Upper lobe of right lung (tissue), 1 donor: ENCODE data around the gene C1orf74. TPM values are rescaled to one million over a fixed set of nuclear protein-coding genes. Genes with fewer than 3 reads are reported as not detected.

Experiments
- ATAC-seq: fragments of 200-7000 bp; cut with Tn5 transposase; one replicate; pipeline ENCODE4 v1.9.1; 2020; ENCODE audit warnings: mild to moderate bottlenecking, moderate library complexity
- DNase-seq: peaks from one replicate; pipeline ENCODE4 v3.0.0-alpha.2; 2020
- H3K27ac ChIP-seq: fragments of 200-600 bp; one replicate; pipeline ENCODE4 v1.8.0; 2022
- H3K27me3 ChIP-seq: fragments of 200-600 bp; one replicate; pipeline ENCODE4 v1.8.0; 2022; ENCODE audit warnings: mild to moderate bottlenecking
- H3K36me3 ChIP-seq: fragments of 200-600 bp; one replicate; pipeline ENCODE4 v1.8.0; 2022
- H3K4me1 ChIP-seq: fragments of 200-600 bp; one replicate; pipeline ENCODE4 v1.8.0; 2022
- H3K4me3 ChIP-seq: fragments of 200-600 bp; one replicate; pipeline ENCODE4 v1.8.0; 2022; ENCODE audit warnings: mild to moderate bottlenecking
- H3K9me3 ChIP-seq: fragments of 200-600 bp; one replicate; pipeline ENCODE4 v1.8.0; 2022
- intact Hi-C: fragments of 100-400 bp; cut with DNase I; formaldehyde crosslinking; loops from one replicate; pipeline ENCODE4 v1.11.0; 2022
- total RNA-seq: library from RNA; stranded (reverse); fragmentation: NEBNext Ultra II Directional; extraction: Animal tissue kit (Norgen Biotek cat#: 25700); gene quantifications from one replicate; pipeline ENCODE4 v1.2.1, GENCODE V29; 2021
- TF ChIP-seq, protein P1 (sequence below): fragments of 200-600 bp; IDR thresholded peaks from one replicate; pipeline ENCODE4 v1.8.0; 2022; ENCODE audit warnings: antibody characterized with exemption
- donor health status: DM: no; HTN: yes; CAD: no; lungs with severe emphysema.

The C1orf74 gene
- total RNA-seq, 1 donor from 2014 or later = 0.96 TPM

GRCh38 chr1:209759829-209760359, 24.5 kb downstream of the C1orf74 start:
- no peak for ATAC-seq
- no peaks in the 10 kb centered on the region for H3K9me3 ChIP-seq
- H3K27me3 ChIP-seq = no peaks in the 10 kb centered on the region
- H3K4me1 ChIP-seq = peaks cover 7% of the 10 kb centered on the region
- H3K27ac ChIP-seq = no peak overlapping the region
- intact Hi-C loops = no loop called here
- no peak overlapping the region for H3K4me3 ChIP-seq
- TF ChIP-seq, protein P1, sequence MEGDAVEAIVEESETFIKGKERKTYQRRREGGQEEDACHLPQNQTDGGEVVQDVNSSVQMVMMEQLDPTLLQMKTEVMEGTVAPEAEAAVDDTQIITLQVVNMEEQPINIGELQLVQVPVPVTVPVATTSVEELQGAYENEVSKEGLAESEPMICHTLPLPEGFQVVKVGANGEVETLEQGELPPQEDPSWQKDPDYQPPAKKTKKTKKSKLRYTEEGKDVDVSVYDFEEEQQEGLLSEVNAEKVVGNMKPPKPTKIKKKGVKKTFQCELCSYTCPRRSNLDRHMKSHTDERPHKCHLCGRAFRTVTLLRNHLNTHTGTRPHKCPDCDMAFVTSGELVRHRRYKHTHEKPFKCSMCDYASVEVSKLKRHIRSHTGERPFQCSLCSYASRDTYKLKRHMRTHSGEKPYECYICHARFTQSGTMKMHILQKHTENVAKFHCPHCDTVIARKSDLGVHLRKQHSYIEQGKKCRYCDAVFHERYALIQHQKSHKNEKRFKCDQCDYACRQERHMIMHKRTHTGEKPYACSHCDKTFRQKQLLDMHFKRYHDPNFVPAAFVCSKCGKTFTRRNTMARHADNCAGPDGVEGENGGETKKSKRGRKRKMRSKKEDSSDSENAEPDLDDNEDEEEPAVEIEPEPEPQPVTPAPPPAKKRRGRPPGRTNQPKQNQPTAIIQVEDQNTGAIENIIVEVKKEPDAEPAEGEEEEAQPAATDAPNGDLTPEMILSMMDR = no peak
- H3K36me3 ChIP-seq = no peaks in the 10 kb centered on the region
- DNase-seq = no peak

DNA sequence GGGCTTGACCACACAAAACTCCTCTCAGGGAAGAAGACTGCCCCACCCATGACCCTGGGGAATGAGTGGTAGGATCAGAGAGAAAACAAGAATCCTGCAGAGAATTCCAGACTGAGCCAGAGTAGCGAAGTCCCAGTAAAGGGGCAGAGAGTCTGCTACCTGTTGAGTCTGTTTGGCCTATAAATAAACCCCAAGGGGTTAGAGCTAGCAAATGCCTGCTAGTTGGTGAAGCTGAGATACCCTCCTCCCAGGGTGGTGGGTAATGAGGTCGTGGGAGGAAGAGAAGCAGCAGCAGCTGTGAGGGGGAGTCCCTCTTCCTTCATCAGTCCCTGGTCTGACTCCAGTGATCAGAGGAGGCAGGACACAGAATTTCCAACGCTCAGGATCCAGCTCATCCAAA, 26.0 kb downstream of the C1orf74 start:
- H3K36me3 ChIP-seq = no peaks in the 10 kb centered on the region
- H3K4me1 ChIP-seq = peaks cover 7% of the 10 kb centered on the region
- DNase-seq (no peak), ATAC-seq (no peak)
- no peaks in the 10 kb centered on the region for H3K27me3 ChIP-seq
- no peak overlapping the region for H3K27ac ChIP-seq
- no peak overlapping the region for H3K4me3 ChIP-seq
- TF ChIP-seq, protein P1 = no peak
- no peaks in the 10 kb centered on the region for H3K9me3 ChIP-seq
- intact Hi-C loops = no loop called here

GRCh38 chr1:209756615-209757445, 27.5 kb downstream of the C1orf74 start:
- Histone ChIP-seq H3K27ac (peak overlapping the region; percentile 32), H3K27me3 (no peaks in the 10 kb centered on the region), H3K4me1 (peaks cover 7% of the 10 kb centered on the region), H3K36me3 (no peaks in the 10 kb centered on the region), H3K4me3 (peak overlapping the region; percentile 41), H3K9me3 (no peaks in the 10 kb centered on the region)
- TF ChIP-seq, protein P1 = no peak
- DNase-seq = no peak
- intact Hi-C loops = no loop called here
- ATAC-seq = peak; percentile 62

DNA sequence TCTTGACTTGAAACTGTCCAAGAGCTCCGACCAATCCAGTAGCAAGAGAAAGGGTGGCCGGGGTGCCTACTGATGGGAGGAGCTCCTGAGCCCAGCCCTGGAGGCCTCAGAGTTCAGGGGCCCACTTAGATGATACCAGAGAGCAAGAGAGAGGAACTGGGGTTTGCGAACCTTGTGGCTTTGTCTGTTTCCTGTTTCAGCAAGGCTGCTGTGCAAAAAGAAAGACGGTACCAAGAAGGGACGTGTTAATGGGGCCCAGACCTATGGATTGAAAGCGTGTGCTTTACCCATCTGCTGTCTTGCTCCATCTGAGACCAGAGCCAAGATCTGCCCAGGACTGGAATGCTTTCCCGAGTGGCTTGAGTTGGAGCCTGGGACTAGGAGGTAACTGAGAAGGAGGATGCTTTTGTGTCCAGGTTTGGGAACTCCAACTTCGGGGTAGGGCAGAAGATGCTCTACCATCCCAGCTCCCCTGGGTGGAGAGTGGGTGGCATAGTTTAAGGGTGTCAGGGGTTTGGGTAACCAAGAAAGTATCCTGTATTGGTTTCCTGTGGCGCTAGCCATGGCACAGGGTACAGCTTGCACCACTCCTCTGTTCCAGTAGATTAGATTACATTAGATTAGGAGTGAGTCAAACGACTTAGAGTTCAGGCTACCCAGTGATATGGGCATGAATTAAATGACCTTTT, 28.3 kb downstream of the C1orf74 start, which contains the start of gene TRAF3IP3:
TSS of gene TRAF3IP3 (plus strand) at position 128 of the 689 bp plus-strand sequence. CDS start 3,987 bp downstream, outside the sequence.
- peaks cover 7% of the 10 kb centered on the region for H3K4me1 ChIP-seq
- peak within 1 kb of the TSS; percentile 41 for H3K4me3 ChIP-seq
- H3K27ac ChIP-seq = peak within 1 kb of the TSS; percentile 58
- no peaks in the 10 kb centered on the region for H3K9me3 ChIP-seq
- intact Hi-C loops = no loop called here
- H3K27me3 ChIP-seq = no peaks in the 10 kb centered on the region
- no peaks in the 10 kb centered on the region for H3K36me3 ChIP-seq
- TF ChIP-seq, protein P1 = no peak
- DNase-seq (no peak), ATAC-seq (peak; percentile 85)

GRCh38 chr1:209755256-209755655, 29.1 kb downstream of the C1orf74 start:
- peak overlapping the region; percentile 58 for H3K27ac ChIP-seq
- ATAC-seq (no peak), DNase-seq (no peak)
- no peaks in the 10 kb centered on the region for H3K36me3 ChIP-seq
- H3K9me3 ChIP-seq = no peaks in the 10 kb centered on the region
- H3K4me3 ChIP-seq = no peak overlapping the region
- no peaks in the 10 kb centered on the region for H3K27me3 ChIP-seq
- TF ChIP-seq, protein P1 = no peak
- intact Hi-C loops = no loop called here
- peaks cover 7% of the 10 kb centered on the region for H3K4me1 ChIP-seq
